Hypothalamus (tissue), 51 donors: Measurements from ENCODE around the gene BCAS3.
"Not testable (repeated sequence)": the region's sequence is repeated elsewhere in the genome, so short reads cannot be mapped to it uniquely, and the experiment has no call there.

ENCODE experiments used
- DNase-seq, 51 donors: peaks; one replicate each; lab custom pipeline; 2025; lab: John Stamatoyannopoulos, UW

The BCAS3 gene

DNA sequence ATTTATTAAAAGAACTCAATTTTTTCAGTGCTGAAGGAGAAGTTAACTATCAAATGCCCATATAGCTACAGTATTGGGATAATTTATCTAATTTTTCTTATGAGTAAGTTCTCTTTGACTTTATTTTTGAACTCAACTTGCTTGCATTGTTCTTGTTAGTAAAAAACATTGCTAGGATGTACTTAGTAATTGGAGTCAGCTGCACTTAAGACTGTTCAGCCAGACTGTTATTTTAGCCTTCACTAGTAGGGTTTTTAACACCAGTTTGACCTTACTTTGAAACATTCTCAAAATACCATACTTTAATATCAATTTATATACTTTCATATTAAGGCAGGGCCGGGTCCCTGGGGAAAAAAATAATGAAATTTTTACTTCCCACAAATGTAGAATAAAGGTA lies 465.4 kb downstream of the BCAS3 start:
- DNase-seq, result no peak

DNA sequence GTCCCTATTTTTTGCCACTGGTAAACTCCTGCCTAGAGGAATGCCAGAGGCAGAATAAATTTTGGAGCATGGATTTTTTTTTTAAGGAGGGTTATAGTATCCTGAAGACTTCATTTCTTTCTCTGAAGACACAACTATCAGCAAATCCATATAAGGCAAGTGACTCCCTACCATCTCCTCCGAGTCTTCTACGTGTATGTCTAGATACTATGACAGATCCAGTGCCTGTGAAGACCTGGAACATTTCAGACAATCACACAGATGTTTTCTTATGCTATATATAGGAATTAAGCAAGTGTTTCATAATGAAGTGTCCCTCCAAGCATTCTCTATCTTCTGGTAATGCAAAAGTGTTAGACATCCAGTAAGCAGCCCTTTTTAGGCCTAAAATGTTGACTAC lies 466.5 kb downstream of the BCAS3 start:
- DNase-seq, result no peak

DNA sequence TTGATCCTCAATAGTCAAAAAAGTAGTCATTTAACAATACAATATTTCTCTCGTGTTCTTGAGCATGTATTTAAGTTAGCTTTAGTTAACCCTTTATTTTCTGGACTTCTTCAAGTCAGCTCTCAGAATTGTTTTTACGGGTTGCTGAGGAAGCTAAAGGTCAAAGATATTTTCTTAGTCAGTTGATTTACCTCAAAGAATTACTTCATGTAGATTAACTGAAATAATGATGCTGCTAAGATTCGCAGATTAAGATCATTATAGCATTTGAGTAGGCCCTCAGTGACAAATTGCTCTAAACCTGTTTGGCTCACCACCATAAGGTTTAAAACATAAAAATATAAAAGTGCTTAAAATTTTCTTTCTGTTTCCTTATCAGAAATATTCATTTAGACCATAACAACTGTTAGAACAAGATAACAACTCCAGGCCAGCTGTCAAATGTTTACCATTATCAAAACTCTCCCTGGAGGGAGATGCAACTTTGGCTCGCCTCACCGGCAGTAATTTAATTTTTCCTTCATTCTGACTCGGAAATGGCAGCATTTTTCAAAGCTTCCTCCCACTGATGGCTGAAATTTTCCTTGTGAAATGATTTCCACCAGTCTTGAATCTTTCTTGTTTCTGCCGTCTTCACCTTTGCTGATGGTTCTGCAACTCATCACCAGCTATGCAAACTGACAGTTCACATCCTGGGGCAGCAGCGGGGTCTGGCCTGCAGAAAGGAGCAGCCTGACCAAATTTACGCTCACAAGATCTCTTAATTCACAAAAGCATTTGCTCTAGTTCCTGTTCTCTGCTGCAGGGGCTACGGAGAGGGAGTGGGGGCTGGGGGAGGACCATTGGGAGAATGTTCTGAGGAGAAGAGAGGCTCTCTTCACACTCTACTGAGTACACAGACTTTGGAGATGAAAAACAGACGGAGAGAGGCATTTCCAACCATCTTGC lies 467.2 kb downstream of the BCAS3 start:
- no peak for DNase-seq

- DNase-seq, result not testable (repeated sequence)
These were observed 469.2 kb downstream of the BCAS3 start for GRCh38 chr17:61146833-61147232.

GRCh38 chr17:61149106-61149825 lies 471.6 kb downstream of the BCAS3 start:
- no peak for DNase-seq

- DNase-seq, result no peak
These were observed 472.3 kb downstream of the BCAS3 start for GRCh38 chr17:61149862-61150362.

- DNase-seq, result no peak
These were observed 473.1 kb downstream of the BCAS3 start for GRCh38 chr17:61150686-61151299.

- no peak for DNase-seq
These were observed 475.2 kb downstream of the BCAS3 start for GRCh38 chr17:61152898-61153297.

- no peak for DNase-seq
These were observed 478.1 kb downstream of the BCAS3 start for GRCh38 chr17:61155590-61156237.

GRCh38 chr17:61157246-61157886 lies 479.7 kb downstream of the BCAS3 start:
- DNase-seq, result peak in 23 of 51 donors; percentile 1 to 52 (median 19)

GRCh38 chr17:61158376-61158775 lies 480.7 kb downstream of the BCAS3 start:
- DNase-seq, result no peak

- no peak for DNase-seq
These were observed 481.7 kb downstream of the BCAS3 start for GRCh38 chr17:61159221-61159814.

GRCh38 chr17:61160204-61160603 lies 482.6 kb downstream of the BCAS3 start:
- no peak for DNase-seq

GRCh38 chr17:61160789-61161445 lies 483.3 kb downstream of the BCAS3 start:
- DNase-seq, result no peak

DNA sequence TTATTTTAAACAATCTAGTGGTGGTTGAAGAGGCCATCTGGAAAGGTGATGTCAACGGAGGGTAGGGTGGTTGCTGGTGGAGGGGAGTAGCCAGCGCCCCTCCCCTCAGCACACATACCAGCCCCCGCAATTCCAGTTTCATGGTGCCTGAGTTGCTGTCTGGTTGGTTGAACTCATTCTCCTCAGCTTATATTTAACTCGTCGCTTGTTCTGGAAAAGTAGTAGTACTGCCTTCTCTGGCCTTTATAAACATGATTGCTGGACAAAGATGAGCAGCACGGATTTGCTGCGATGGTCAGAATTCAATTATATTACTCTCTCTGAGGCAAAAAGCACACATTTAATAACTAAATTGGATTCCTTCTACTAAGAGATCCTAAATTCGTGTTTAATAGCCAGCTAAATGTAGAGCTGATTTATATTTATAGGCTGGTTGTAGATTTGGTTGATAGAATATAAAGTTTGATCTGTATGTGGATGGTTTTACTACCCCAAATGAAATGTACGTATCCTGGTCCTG lies 484.0 kb downstream of the BCAS3 start:
- DNase-seq, result no peak

DNA sequence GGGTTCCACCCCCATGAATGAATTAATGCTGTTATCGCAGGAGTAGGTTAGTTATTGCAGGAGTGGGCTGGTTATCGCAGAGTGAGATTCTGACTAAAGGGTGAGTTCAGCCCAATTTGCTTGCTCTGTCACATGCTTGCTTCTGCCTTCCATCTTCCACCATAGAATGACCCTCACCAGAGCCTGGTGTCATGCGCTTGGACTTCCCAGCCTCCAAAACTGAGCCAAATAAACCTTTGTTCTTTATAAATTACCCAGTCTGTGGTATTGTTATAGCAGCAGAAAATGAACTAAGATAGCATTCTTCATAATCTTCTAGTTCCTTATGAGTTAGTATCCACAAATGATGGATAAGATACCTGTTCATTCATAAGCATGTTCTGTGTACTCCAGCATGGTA lies 486.9 kb downstream of the BCAS3 start:
- no peak for DNase-seq

DNA sequence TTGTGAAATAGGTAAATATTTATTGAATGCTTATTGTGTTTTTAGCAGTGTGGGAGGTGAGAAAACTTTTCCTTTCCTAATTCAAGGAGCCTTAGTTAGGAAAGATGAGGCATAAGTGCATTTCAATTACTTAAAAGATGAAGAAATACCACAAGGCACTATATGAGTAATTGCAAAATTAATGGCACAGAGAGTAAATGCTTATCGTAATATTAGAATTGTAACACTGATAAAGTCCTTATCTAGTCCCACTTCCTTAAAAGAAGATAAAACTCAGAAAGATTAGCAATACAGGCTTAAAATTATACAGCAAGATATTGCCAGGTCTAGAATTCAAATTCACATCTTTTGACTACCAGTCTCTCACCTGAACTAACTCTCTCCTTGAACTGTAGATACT lies 489.4 kb downstream of the BCAS3 start:
- DNase-seq, result no peak

GRCh38 chr17:61168506-61168905 lies 490.9 kb downstream of the BCAS3 start:
- DNase-seq, result no peak

DNA sequence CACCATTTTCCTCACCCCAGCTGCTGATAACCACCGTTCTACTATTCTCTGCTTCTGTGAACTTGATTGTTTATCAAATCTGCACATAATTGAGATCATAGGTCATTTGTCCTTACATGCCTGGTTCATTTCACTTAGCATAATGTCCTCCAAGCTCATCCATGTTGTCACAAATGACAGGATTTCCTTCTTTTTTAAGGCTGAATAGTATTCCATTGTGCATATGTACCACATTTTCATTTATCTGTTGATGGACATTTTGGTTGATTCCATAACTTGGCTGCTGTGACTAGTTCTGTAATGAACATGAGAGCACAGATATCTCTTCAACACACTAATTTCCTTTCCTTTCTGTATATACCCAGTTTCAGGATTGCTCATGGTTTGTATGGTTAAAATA lies 496.7 kb downstream of the BCAS3 start:
- no peak for DNase-seq
